GM12865 (cell line): ENCODE measurements around the gene SPAG16.

Experiments
- DNase-seq: peaks from one replicate; pipeline ENCODE4 v3.0.0; 2010; ENCODE audit warnings: low read depth
- H3K4me3 ChIP-seq: 2 replicates; pipeline ENCODE4 v1.5.1; 2011; ENCODE audit warnings: mild to moderate bottlenecking, low read depth, low read length, control low read depth
- CTCF ChIP-seq: IDR thresholded peaks from 2 replicates; pipeline ENCODE4 v1.5.1; 2011; ENCODE audit warnings: low read length, control low read depth, low read depth, inconsistent platforms; ENCODE audit not compliant: insufficient read depth; ENCODE audit errors: missing control alignments

The SPAG16 gene

DNA sequence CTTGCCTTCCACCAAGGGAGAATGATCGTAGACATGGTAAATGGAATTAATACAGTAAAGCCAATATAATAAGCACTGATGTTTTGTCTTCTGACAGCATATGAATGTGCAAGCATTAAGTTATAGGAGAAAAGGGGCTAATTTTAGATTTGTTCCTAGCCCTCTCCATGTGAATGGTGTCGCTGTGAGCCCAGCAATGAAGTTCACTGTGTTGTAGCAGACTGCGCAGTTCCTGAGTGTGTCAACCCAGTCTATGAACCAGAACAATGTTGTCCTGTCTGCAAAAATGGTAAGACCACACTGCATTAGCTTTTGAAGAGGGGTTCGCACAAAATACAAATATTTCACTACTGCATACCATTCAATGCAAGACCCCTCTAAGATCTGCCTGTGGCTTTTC, 1152.2 kb downstream of the SPAG16 start:
- no peak for TF ChIP-seq CTCF
- no peak for DNase-seq
- H3K4me3 ChIP-seq: no peak overlapping the region

GRCh38 chr2:214450118-214450894, 1166.0 kb downstream of the SPAG16 start:
- TF ChIP-seq CTCF: no peak
- no peak overlapping the region for H3K4me3 ChIP-seq
- DNase-seq: no peak

- no peak for DNase-seq
- no peak for TF ChIP-seq CTCF
- H3K4me3 ChIP-seq: no peak overlapping the region
Measured at GRCh38 chr2:214451516-214452275, 1167.4 kb downstream of the SPAG16 start.
